ENCODE measurements around the gene KANSL1.

DNA sequence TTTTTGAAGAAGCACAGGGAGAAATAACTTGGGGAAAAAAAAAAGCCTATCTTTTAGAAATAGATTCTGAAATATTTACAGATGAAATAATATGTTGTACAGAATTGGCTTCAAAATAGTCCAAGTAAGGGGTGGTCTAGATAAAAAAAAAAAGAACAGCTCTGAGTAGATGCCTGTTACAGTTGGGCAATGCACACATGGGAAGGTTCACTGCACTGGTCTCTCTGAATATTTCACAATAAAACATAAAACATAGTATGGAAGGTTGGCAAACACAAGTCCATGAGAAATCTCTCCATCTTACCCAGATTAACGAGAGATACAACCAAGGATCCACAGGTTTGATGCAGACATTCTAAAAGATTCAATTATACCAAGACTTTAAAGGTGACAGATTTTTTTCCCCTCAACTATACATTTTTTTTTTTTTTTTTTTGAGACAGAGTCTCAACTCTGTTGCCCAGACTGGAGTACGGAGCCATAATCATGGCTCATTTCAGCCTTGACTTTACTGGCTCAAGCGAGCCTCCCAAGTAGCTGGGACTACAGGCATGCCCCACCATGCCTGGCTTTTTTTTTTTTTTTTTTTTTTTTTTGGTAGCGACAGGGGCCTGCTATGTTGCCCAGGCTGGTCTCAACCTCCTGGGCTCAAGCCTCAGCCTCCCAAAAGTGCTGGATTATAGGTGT lies 58.0 kb downstream of the KANSL1 start:
- TF ChIP-seq TOX (CRISPR knock-in tag; IDR thresholded peaks at IDR 0.05; ENCODE audit: borderline replicate concordance): no peak
- TF ChIP-seq ISL1 (CRISPR knock-in tag; IDR thresholded peaks at IDR 0.05): no peak
- no peak for TF ChIP-seq CREB5 (CRISPR knock-in tag; IDR thresholded peaks at IDR 0.05; ENCODE audit: low read depth)
- TF ChIP-seq ZFP3 (CRISPR knock-in tag; IDR thresholded peaks at IDR 0.05): no peak
- TF ChIP-seq ZNF70 (CRISPR knock-in tag; IDR thresholded peaks at IDR 0.05): no peak
